Measurements from ENCODE around the gene SMCO1. TPM values are rescaled to one million over a fixed set of nuclear protein-coding genes. Genes with fewer than 3 reads are reported as not detected.
"Not testable (repeated sequence)": the region's sequence is repeated elsewhere in the genome, so short reads cannot be mapped to it uniquely, and the experiment has no call there.

The SMCO1 gene
- total RNA-seq, 1 donor from 2014 or later, result not detected

DNA sequence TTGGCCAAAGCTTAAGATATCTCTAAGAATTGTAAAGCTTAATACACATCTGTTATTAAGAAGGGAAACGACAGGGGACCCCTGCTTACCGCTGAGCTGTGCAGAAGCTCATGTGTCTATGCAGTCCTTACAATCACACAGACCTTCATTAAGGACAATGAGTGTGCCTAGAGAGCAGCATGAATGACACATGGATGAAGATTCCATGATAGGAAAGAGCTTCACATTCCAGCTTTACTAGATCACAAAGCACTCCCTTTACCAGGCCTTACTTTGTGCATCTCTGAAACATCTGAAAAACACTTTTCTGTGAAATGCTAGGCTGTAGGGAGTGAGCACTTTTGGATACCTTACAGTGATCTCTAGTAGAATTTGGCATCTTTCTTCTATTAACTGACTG is 43.6 kb downstream of the SMCO1 start:
- H3K27ac Mint-ChIP-seq (ENCODE audit: unreplicated experiment), result no peak overlapping the region
- H3K4me1 Mint-ChIP-seq (ENCODE audit: unreplicated experiment), result no peaks in the 10 kb centered on the region
- TF ChIP-seq, protein P1, sequence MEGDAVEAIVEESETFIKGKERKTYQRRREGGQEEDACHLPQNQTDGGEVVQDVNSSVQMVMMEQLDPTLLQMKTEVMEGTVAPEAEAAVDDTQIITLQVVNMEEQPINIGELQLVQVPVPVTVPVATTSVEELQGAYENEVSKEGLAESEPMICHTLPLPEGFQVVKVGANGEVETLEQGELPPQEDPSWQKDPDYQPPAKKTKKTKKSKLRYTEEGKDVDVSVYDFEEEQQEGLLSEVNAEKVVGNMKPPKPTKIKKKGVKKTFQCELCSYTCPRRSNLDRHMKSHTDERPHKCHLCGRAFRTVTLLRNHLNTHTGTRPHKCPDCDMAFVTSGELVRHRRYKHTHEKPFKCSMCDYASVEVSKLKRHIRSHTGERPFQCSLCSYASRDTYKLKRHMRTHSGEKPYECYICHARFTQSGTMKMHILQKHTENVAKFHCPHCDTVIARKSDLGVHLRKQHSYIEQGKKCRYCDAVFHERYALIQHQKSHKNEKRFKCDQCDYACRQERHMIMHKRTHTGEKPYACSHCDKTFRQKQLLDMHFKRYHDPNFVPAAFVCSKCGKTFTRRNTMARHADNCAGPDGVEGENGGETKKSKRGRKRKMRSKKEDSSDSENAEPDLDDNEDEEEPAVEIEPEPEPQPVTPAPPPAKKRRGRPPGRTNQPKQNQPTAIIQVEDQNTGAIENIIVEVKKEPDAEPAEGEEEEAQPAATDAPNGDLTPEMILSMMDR (IDR thresholded peaks at IDR 0.05), result no peak
- no peaks in the 10 kb centered on the region for H3K27me3 Mint-ChIP-seq (ENCODE audit: unreplicated experiment)
- no peaks in the 10 kb centered on the region for H3K9me3 Mint-ChIP-seq (ENCODE audit: unreplicated experiment)
- H3K36me3 Mint-ChIP-seq (ENCODE audit: unreplicated experiment), result peaks cover 20% of the 10 kb centered on the region
- no peak overlapping the region for H3K4me3 Mint-ChIP-seq (ENCODE audit: unreplicated experiment)
- no peak for DNase-seq (ENCODE audit: extremely low spot score, unreplicated experiment)

DNA sequence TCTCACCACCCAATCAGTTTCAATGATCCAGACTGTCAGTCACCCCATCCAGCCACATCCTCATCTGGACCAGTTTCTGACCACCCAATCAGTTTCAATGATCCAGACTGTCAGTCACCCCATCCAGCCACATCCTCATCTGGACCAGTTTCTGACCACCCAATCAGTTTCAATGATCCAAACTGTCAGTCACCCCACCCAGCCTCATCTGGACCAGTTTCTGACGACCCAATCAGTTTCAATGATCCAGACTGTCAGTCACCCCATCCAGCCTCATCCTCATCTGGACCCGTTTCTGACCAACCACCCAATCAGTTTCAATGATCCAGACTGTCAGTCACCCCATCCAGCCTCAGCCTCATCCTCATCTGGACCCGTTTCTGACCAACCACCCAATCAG is 45.0 kb downstream of the SMCO1 start:
- H3K9me3 Mint-ChIP-seq (ENCODE audit: unreplicated experiment); H3K4me3 Mint-ChIP-seq (ENCODE audit: unreplicated experiment); DNase-seq (ENCODE audit: extremely low spot score, unreplicated experiment); H3K27ac Mint-ChIP-seq (ENCODE audit: unreplicated experiment); H3K27me3 Mint-ChIP-seq (ENCODE audit: unreplicated experiment); H3K4me1 Mint-ChIP-seq (ENCODE audit: unreplicated experiment): not testable (repeated sequence)
- H3K36me3 Mint-ChIP-seq (ENCODE audit: unreplicated experiment), result peaks cover 19% of the 10 kb centered on the region

DNA sequence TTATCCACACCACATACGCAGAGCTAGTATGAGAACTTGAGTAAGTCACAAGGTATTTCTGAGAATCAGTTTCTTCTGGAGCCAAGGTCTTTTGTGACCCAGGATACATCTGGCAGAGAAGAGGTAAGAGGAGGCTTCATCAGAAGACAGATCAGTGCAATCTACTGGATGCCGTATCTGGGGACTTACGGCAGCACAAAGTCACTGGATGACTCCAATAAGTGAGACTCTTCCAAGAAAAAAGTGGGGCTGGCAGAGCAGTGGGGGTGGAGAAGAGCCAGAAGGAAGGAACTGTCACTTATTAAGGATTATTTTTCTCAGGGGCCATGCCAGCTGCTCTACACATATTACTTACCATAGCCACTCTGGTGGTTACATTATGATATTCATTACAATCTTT is 51.3 kb downstream of the SMCO1 start:
- H3K4me1 Mint-ChIP-seq (ENCODE audit: unreplicated experiment), result no peaks in the 10 kb centered on the region
- TF ChIP-seq, protein P1 (IDR thresholded peaks at IDR 0.05), result no peak
- no peak overlapping the region for H3K4me3 Mint-ChIP-seq (ENCODE audit: unreplicated experiment)
- peaks cover 6% of the 10 kb centered on the region for H3K36me3 Mint-ChIP-seq (ENCODE audit: unreplicated experiment)
- H3K27ac Mint-ChIP-seq (ENCODE audit: unreplicated experiment), result no peak overlapping the region
- DNase-seq (ENCODE audit: extremely low spot score, unreplicated experiment), result no peak
- H3K27me3 Mint-ChIP-seq (ENCODE audit: unreplicated experiment), result no peaks in the 10 kb centered on the region
- no peaks in the 10 kb centered on the region for H3K9me3 Mint-ChIP-seq (ENCODE audit: unreplicated experiment)

DNA sequence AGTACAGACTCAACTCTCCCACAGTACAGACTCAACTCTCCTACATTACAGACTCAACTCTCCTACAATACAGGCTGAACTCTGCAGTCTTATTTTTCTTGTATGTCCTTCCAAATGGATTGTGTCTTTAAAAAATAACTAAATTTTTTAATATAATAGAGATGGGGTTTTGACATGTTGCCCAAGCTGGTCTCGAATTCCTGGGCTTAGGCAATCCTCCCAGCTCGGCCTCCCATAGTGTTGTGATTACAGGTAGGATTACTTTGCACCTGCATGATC is 51.7 kb downstream of the SMCO1 start:
- H3K9me3 Mint-ChIP-seq (ENCODE audit: unreplicated experiment), result no peaks in the 10 kb centered on the region
- peaks cover 6% of the 10 kb centered on the region for H3K36me3 Mint-ChIP-seq (ENCODE audit: unreplicated experiment)
- TF ChIP-seq, protein P1 (IDR thresholded peaks at IDR 0.05), result no peak
- DNase-seq (ENCODE audit: extremely low spot score, unreplicated experiment), result no peak
- no peak overlapping the region for H3K4me3 Mint-ChIP-seq (ENCODE audit: unreplicated experiment)
- no peak overlapping the region for H3K27ac Mint-ChIP-seq (ENCODE audit: unreplicated experiment)
- no peaks in the 10 kb centered on the region for H3K27me3 Mint-ChIP-seq (ENCODE audit: unreplicated experiment)
- no peaks in the 10 kb centered on the region for H3K4me1 Mint-ChIP-seq (ENCODE audit: unreplicated experiment)

DNA sequence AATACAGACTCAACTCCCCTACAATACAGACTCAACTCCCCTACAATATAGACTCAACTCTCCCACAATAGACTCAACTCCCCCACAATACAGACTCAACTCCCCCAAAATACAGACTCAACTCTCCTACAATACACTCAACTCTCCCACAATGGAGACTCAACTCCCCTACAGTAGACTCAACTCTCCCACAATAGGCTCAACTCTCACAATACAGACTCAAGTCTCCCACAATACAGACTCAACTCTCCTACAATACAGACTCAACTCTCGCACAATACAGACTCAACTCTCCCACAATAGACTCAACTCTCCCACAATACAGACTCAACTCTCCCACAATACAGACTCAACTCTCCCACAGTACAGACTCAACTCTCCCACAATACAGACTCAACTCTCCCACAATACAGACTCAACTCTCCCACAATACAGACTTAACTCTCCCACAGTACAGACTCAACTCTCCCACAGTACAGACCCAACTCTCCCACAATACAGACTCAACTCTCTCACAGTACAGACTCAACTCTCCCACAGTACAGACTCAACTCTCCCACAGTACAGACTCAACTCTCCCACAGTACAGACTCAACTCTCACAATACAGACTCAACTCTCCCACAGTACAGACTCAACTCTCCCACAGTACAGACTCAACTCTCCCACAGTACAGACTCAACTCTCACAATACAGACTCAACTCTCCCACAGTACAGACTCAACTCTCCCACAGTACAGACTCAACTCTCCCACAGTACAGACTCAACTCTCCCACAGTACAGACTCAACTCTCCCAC is 52.3 kb downstream of the SMCO1 start:
- H3K4me3 Mint-ChIP-seq (ENCODE audit: unreplicated experiment); H3K4me1 Mint-ChIP-seq (ENCODE audit: unreplicated experiment); H3K36me3 Mint-ChIP-seq (ENCODE audit: unreplicated experiment); DNase-seq (ENCODE audit: extremely low spot score, unreplicated experiment); H3K27ac Mint-ChIP-seq (ENCODE audit: unreplicated experiment); H3K9me3 Mint-ChIP-seq (ENCODE audit: unreplicated experiment); H3K27me3 Mint-ChIP-seq (ENCODE audit: unreplicated experiment): not testable (repeated sequence)

DNA sequence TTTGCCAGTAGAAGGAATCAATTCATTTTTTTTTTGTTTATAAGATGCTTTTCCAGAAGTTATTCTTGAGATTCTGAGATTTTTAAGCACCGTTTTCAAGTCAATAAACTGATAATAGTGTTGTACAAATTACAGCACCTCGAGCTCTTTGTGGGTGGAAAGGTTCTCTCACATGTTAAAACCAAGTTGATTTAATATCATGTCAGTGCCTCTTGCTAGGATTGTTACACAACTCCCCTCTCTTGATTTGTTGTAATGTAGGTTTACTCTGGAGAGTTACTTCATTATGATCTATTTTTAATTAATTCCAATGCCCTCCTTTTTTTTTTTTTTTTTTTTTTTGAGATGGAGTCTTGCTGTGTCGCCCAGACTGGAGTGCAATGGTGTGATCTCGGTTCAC is 57.1 kb downstream of the SMCO1 start:
- Mint-ChIP-seq H3K27me3 (ENCODE audit: unreplicated experiment) (no peaks in the 10 kb centered on the region), H3K4me3 (ENCODE audit: unreplicated experiment) (no peak overlapping the region), H3K9me3 (ENCODE audit: unreplicated experiment) (no peaks in the 10 kb centered on the region), H3K4me1 (ENCODE audit: unreplicated experiment) (no peaks in the 10 kb centered on the region), H3K27ac (ENCODE audit: unreplicated experiment) (no peak overlapping the region), H3K36me3 (ENCODE audit: unreplicated experiment) (no peaks in the 10 kb centered on the region)
- TF ChIP-seq, protein P1 (IDR thresholded peaks at IDR 0.05), result no peak
- no peak for DNase-seq (ENCODE audit: extremely low spot score, unreplicated experiment)

DNA sequence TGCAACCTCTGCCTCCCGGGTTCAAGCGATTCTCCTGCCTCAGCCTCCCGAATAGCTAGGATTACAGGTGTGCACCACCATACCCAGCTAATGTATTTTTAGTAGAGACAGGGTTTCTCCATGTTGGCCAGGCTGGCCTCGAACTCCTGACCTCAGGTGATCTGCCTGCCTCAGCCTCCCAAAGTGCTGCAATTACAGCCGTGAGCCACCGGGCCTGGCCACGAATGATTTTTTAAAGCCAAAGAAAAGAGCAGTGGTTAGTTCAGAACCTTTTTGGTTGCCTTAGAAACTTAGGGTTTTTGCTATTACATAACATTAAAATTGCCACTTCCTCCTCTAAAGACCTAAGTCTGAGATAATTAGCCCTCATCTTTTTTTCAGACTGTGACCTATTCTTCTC is 57.7 kb downstream of the SMCO1 start:
- H3K27ac Mint-ChIP-seq (ENCODE audit: unreplicated experiment); H3K36me3 Mint-ChIP-seq (ENCODE audit: unreplicated experiment); H3K4me1 Mint-ChIP-seq (ENCODE audit: unreplicated experiment); H3K27me3 Mint-ChIP-seq (ENCODE audit: unreplicated experiment); DNase-seq (ENCODE audit: extremely low spot score, unreplicated experiment); H3K9me3 Mint-ChIP-seq (ENCODE audit: unreplicated experiment); H3K4me3 Mint-ChIP-seq (ENCODE audit: unreplicated experiment): not testable (repeated sequence)
